GM12878 (cell line): ENCODE data around the gene ZACN. TPM values are rescaled to one million over a fixed set of nuclear protein-coding genes. Genes with fewer than 3 reads are reported as not detected.

Source experiments
- ATAC-seq: fragments of 200-7000 bp; cut with Tn5 transposase; 3 replicates; pipeline ENCODE4 v1.9.1; 2020; ENCODE audit warnings: mild to moderate bottlenecking, moderate library complexity
- BruUV-seq: library from RNA; stranded (reverse); fragments of 400-500 nt; replicated peaks from 2 replicates; lab custom pipeline; 2021; lab: Mats Ljungman, UMichigan
- CTCF ChIA-PET: fragments of 300-600 bp; sonication (Branson Sonifier 250); formaldehyde crosslinking; extraction: SDS; loops from one replicate; lab custom pipeline; 2021; ENCODE audit warnings: inconsistent platforms; lab: Yijun Ruan, JAX
- POLR2A ChIA-PET: fragments of 350-600 bp; formaldehyde crosslinking; extraction: SDS; loops from one replicate; lab custom pipeline; 2021; ENCODE audit warnings: inconsistent platforms; lab: Charles Lee
- RAD21 ChIA-PET: fragments of 300-600 bp; sonication (Branson Sonifier 250); formaldehyde crosslinking; loops from one replicate; lab custom pipeline; 2023; ENCODE audit warnings: antibody characterized with exemption; ENCODE audit not compliant: unreplicated experiment; lab: Charles Lee
- SMC1A ChIA-PET: fragments of 300-600 bp; sonication (Branson Sonifier 250); formaldehyde crosslinking; loops from one replicate; lab custom pipeline; 2023; ENCODE audit not compliant: unreplicated experiment, uncharacterized antibody; lab: Charles Lee
- DNase-seq: peaks from one replicate; pipeline ENCODE4 v3.0.0-alpha.2; 2011; ENCODE audit warnings: low read depth, low spot score
- FAIRE-seq: peaks from 3 replicates; lab custom pipeline; 2011; peaks lifted over from hg19 to GRCh38; lab: Jason Lieb, UNC
- H2AFZ ChIP-seq: 2 replicates; pipeline ENCODE4 v1.6.0; 2011; ENCODE audit warnings: low read depth, low read length, control low read depth; ENCODE audit not compliant: control insufficient read depth
- H3K27ac ChIP-seq: 2 replicates; pipeline ENCODE4 v1.5.1; 2011; ENCODE audit warnings: control low read depth; ENCODE audit not compliant: control insufficient read depth, insufficient read depth
- H3K27me3 ChIP-seq, 2 experiments: replicated peaks in 1 of 2; 2 replicates each; pipeline versions ENCODE4 v1.6.0 to v1.6.1; 2011; ENCODE audit warnings: low read length in 1 of 2; ENCODE audit not compliant: control insufficient read depth in 2 of 2, insufficient read depth in 2 of 2
- H3K36me3 ChIP-seq, 2 experiments: 2 replicates each; pipeline ENCODE4 v1.5.1; 2011; ENCODE audit warnings: low read length in 1 of 2; ENCODE audit not compliant: control insufficient read depth in 2 of 2, insufficient read depth in 2 of 2
- H3K4me1 ChIP-seq: 2 replicates; pipeline ENCODE4 v1.6.1; 2011; ENCODE audit warnings: mild to moderate bottlenecking, low read length, moderate library complexity, mixed read lengths; ENCODE audit not compliant: control insufficient read depth, insufficient read depth
- H3K4me2 ChIP-seq: 2 replicates; pipeline ENCODE4 v1.6.0; 2011; ENCODE audit warnings: control low read depth; ENCODE audit not compliant: control insufficient read depth, insufficient read depth
- H3K4me3 ChIP-seq: fragments of 200-600 bp; sonication (generic); 2 replicates; pipeline ENCODE4 v1.5.1; 2016
- H3K79me2 ChIP-seq: 2 replicates; pipeline ENCODE4 v1.6.0; 2011; ENCODE audit warnings: low read length; ENCODE audit not compliant: control insufficient read depth, insufficient read depth
- H3K9ac ChIP-seq: 2 replicates; pipeline ENCODE4 v1.8.0; 2011; ENCODE audit warnings: low read length, control low read depth, mixed read lengths; ENCODE audit not compliant: control insufficient read depth, insufficient read depth
- H3K9me3 ChIP-seq: replicated peaks from 3 replicates; pipeline ENCODE4 v1.5.1; 2011; ENCODE audit warnings: mild to moderate bottlenecking, low read length; ENCODE audit not compliant: control insufficient read depth, insufficient read depth
- H4K20me1 ChIP-seq: 2 replicates; pipeline ENCODE4 v1.6.0; 2011; ENCODE audit not compliant: control insufficient read depth, insufficient read depth
- CREM ChIP-seq: IDR thresholded peaks from 2 replicates; pipeline ENCODE4 v1.6.1; 2014; ENCODE audit warnings: antibody characterized with exemption, low read depth
- E2F8 ChIP-seq: fragments of 450-650 bp; IDR thresholded peaks from 2 replicates; pipeline ENCODE4 v1.6.1; 2018; ENCODE audit warnings: mild to moderate bottlenecking, low read depth, moderate library complexity; ENCODE audit not compliant: partially characterized antibody
- NFYA ChIP-seq: IDR thresholded peaks from 2 replicates; pipeline ENCODE4 v1.6.1; 2011; ENCODE audit warnings: low read depth, mild to moderate bottlenecking, low read length, improper control_type of control experiment, borderline replicate concordance
- NFYB ChIP-seq: IDR thresholded peaks from 2 replicates; pipeline ENCODE4 v1.6.1; 2011; ENCODE audit warnings: low read depth, mild to moderate bottlenecking, low read length, improper control_type of control experiment, moderate library complexity; ENCODE audit not compliant: insufficient read depth
- SPI1 ChIP-seq: IDR thresholded peaks from 2 replicates; pipeline ENCODE4 v1.6.1; 2011; ENCODE audit warnings: low read depth, mild to moderate bottlenecking, low read length, moderate library complexity, borderline replicate concordance; ENCODE audit not compliant: insufficient read depth
- WGBS: methylation state at CpG from one replicate; pipeline ENCODE4 v1.1.6; 2016; ENCODE audit warnings: low lambda C conversion rate; ENCODE audit not compliant: insufficient replicate concordance, insufficient coverage; ENCODE audit errors: missing lambda C conversion rate; 5-methylcytosine and 5-hydroxymethylcytosine counted together
- in situ Hi-C: fragments of 300-500 bp; cut with MboI; formaldehyde crosslinking; loops from 9 replicates; pipeline ENCODE4 v1.14.3; 2018; ENCODE audit warnings: mixed read lengths
- intact Hi-C: fragments of 100-400 bp; cut with micrococcal nuclease; formaldehyde crosslinking; loops from one replicate; pipeline ENCODE4 v1.14.2; 2022; ENCODE audit not compliant: unreplicated experiment
- microRNA-seq: library from miRNA; unstranded; fragments of <30 nt; microRNA quantifications from one replicate; pipeline ENCODE4, GENCODE V29; 2018
- polyA plus RNA-seq, 11 experiments: library from polyadenylated mRNA; depleted of rRNA in 4 of 11; unstranded in 6 of 11; stranded (reverse) in 5 of 11; fragments of >200 nt; fragmentation: Nextera tagmentation in 4 of 11; fragmentation: Illumina TruSeq in 1 of 11; extraction: Ambion mirVana in 4 of 11; extraction: Trizol in 1 of 11; gene quantifications; 1 replicate in 1 of 11; 2 replicates in 10 of 11; pipeline versions ENCODE4 v1.2.1 to v1.2.3, GENCODE V29; 2011 to 2016; ENCODE audit warnings: inconsistent platforms in 2 of 11, missing spikeins in 2 of 11, low read depth in 1 of 11
- small RNA-seq: library from RNA; depleted of rRNA; stranded (forward); fragments of <200 nt; gene quantifications from one replicate; pipeline ENCODE3, GENCODE V24; 2014
- total RNA-seq, 4 experiments: library from RNA; depleted of rRNA in 3 of 4; stranded (reverse); fragments of >200 nt in 3 of 4; fragmentation: Illumina TruSeq in 1 of 4; extraction: Trizol in 1 of 4; gene quantifications; 2 replicates each; pipeline versions ENCODE4 v1.2.1 to v1.2.3, GENCODE V29; 2013 to 2021
- TF ChIP-seq, protein P1 (sequence below): fragments of 450-650 bp; IDR thresholded peaks from 2 replicates; pipeline ENCODE4 v1.6.1; 2017; ENCODE audit warnings: borderline replicate concordance

ZACN gene
- total and polyA plus RNA-seq, 10 of the 15 experiments (the other 5 are each of a cell fraction or from before 2014, with no cell fraction given): 0.06 to 11.3 (median 0.47) TPM; not detected in 2

DNA sequence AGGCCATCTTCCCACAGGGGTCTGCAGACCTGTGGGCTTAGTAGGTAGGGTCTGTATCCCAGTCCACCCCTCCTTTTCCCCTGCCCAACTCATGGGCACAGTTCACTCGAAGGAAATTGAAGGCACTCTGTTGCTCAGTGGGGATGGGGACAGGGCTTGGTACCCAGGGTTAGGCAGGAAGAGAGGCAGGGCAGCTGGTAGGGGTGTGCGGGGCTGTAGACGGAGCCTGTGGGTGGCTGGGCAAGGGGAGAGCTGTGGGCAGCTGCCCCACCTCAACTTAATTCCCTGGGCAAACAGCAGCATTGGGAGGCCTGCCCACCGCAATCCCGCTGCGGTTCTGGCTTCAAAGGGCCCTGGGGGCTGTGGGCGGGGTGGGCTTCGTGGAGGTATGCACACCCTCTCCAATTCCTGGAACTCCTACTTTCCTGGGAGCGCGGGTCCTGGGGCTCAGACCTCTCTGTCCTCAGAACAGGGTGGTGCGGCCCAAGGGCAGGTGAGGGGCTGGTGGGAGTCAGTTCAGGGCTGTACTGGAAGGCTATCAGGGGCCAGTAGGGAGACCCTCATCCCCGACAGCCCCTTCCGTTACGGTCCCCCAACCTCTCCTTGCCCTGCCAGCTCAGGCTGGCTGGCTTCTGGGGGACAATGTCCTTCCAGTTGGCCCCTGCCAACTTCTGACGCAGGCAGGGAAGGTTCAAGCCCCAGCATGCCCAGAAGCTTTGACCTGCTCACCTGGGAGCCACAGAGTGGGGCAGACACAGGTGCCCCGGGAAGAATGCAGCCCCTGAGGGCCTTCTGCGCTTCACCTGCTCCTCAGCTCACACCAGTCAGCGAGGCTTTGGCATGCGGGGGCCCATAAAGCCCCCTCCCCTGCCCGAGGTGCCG, 53.0 kb downstream of the ZACN start:
- no peak overlapping the region for H3K9ac ChIP-seq
- ChIA-PET CTCF (interaction anchor here (1.1 to 3.0 kb wide), 2 partner anchors 148 to 172 kb away, joined by 3 to 12 read pairs; no protein-coding TSS in a partner anchor), RAD21 (interaction anchor here (1.8 to 3.4 kb wide), 2 partner anchors 147 to 148 kb away, joined by 5 to 15 read pairs; no protein-coding TSS in a partner anchor), SMC1A (no interaction called here), POLR2A (no interaction called here)
- no peak for ATAC-seq
- no peaks in the 10 kb centered on the region for H4K20me1 ChIP-seq
- no peak overlapping the region for H3K27ac ChIP-seq
- H3K79me2 ChIP-seq: no peaks in the 10 kb centered on the region
- FAIRE-seq: no peak
- 33% methylated on average over 14 of the region's 21 CpGs for WGBS
- no peak overlapping the region for H3K4me3 ChIP-seq
- TF ChIP-seq, protein P1, sequence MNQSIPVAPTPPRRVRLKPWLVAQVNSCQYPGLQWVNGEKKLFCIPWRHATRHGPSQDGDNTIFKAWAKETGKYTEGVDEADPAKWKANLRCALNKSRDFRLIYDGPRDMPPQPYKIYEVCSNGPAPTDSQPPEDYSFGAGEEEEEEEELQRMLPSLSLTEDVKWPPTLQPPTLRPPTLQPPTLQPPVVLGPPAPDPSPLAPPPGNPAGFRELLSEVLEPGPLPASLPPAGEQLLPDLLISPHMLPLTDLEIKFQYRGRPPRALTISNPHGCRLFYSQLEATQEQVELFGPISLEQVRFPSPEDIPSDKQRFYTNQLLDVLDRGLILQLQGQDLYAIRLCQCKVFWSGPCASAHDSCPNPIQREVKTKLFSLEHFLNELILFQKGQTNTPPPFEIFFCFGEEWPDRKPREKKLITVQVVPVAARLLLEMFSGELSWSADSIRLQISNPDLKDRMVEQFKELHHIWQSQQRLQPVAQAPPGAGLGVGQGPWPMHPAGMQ: no peak
- no peak for TF ChIP-seq NFYA
- TF ChIP-seq NFYB: no peak
- TF ChIP-seq CREM: no peak
- no peak for TF ChIP-seq E2F8
- no peak for TF ChIP-seq SPI1
- no peak overlapping the region for H2AFZ ChIP-seq
- no TSS peak for BruUV-seq
- H3K36me3 ChIP-seq: no peaks in the 10 kb centered on the region
- DNase-seq: no peak
- H3K4me1 ChIP-seq: peaks cover 5% of the 10 kb centered on the region
- in situ Hi-C loops (no loop called here), intact Hi-C loops (no loop called here)
- no peaks in the 10 kb centered on the region for H3K9me3 ChIP-seq
- H3K27me3 ChIP-seq: no peaks in the 10 kb centered on the region
- no peak overlapping the region for H3K4me2 ChIP-seq

Small RNA genes within 50 kb of the gene (microRNA-seq; reads per million reads assigned to microRNA genes)
- gene MIR6868: 2.3 reads per million, percentile 7 among the genes with 10 or more reads in this experiment

Small RNA genes within 50 kb of the gene (small RNA-seq; reads per million reads assigned to genes)
- gene MIR6868: 0.59 reads per million, percentile 14 among the genes with 10 or more reads in this experiment

Other genes starting within 250 kb of the ZACN start
Only the 7 nearest of the 17 such genes appear.
- gene TEN1, start 99.9 kb upstream of the ZACN start, total RNA-seq (2014; rRNA removed): 18.2 and 20.2 TPM in 2 replicates
- gene TEN1, start 99.9 kb upstream of the ZACN start, total RNA-seq (2014; rRNA removed; fragmentation: Illumina TruSeq; extraction: Trizol): 15.1 and 15.6 TPM in 2 replicates
- 19.1 and 20.8 TPM in 2 replicates for gene TEN1, start 99.9 kb upstream of the ZACN start, total RNA-seq (2021)
- gene TEN1, start 99.9 kb upstream of the ZACN start, polyA plus RNA-seq (2011; rRNA removed): 11.2 and 18.9 TPM in 2 replicates
- gene TEN1, start 99.9 kb upstream of the ZACN start, polyA plus RNA-seq (2014; fragmentation: Illumina TruSeq; extraction: Trizol): 1.3 and 9.8 TPM in 2 replicates
- 1 to 10 TPM; 1.1 to 5.4 TPM for gene TEN1, start 99.9 kb upstream of the ZACN start, polyA plus RNA-seq (2014; fragmentation: Nextera tagmentation; extraction: Ambion mirVana)
- 33.1 and 35.9 TPM in 2 replicates for gene TEN1, start 99.9 kb upstream of the ZACN start, polyA plus RNA-seq (2014; rRNA removed)
- gene TEN1, start 99.9 kb upstream of the ZACN start, polyA plus RNA-seq (2016; fragmentation: Nextera tagmentation; extraction: Ambion mirVana): 10 to 100 TPM; 16.6 to 23.0 TPM
- gene CDK3, start 78.3 kb upstream of the ZACN start, total RNA-seq (2014; rRNA removed): 1.1 and 1.6 TPM in 2 replicates
- gene CDK3, start 78.3 kb upstream of the ZACN start, total RNA-seq (2014; rRNA removed; fragmentation: Illumina TruSeq; extraction: Trizol): 3.5 and 4.0 TPM in 2 replicates
- 5.3 and 6.9 TPM in 2 replicates for gene CDK3, start 78.3 kb upstream of the ZACN start, total RNA-seq (2021)
- gene CDK3, start 78.3 kb upstream of the ZACN start, polyA plus RNA-seq (2011; rRNA removed): 4.1 and 7.0 TPM in 2 replicates
- 3.4 and 5.2 TPM in 2 replicates for gene CDK3, start 78.3 kb upstream of the ZACN start, polyA plus RNA-seq (2014; fragmentation: Illumina TruSeq; extraction: Trizol)
- gene CDK3, start 78.3 kb upstream of the ZACN start, polyA plus RNA-seq (2014; fragmentation: Nextera tagmentation; extraction: Ambion mirVana): 1 to 10 TPM; 1.3 to 1.6 TPM
- gene CDK3, start 78.3 kb upstream of the ZACN start, polyA plus RNA-seq (2014; rRNA removed): 7.1 and 7.9 TPM in 2 replicates
- 1 to 10 TPM; 3.5 to 4.5 TPM for gene CDK3, start 78.3 kb upstream of the ZACN start, polyA plus RNA-seq (2016; fragmentation: Nextera tagmentation; extraction: Ambion mirVana)
- gene EVPL, start 51.9 kb upstream of the ZACN start, total RNA-seq (2014; rRNA removed): not detected in 2 replicates
- not detected in 2 replicates for gene EVPL, start 51.9 kb upstream of the ZACN start, total RNA-seq (2014; rRNA removed; fragmentation: Illumina TruSeq; extraction: Trizol)
- gene EVPL, start 51.9 kb upstream of the ZACN start, total RNA-seq (2021): 0.03 TPM in 2 replicates
- not detected in 2 replicates for gene EVPL, start 51.9 kb upstream of the ZACN start, polyA plus RNA-seq (2011; rRNA removed)
- not detected in 2 replicates for gene EVPL, start 51.9 kb upstream of the ZACN start, polyA plus RNA-seq (2014; fragmentation: Illumina TruSeq; extraction: Trizol)
- not detected for gene EVPL, start 51.9 kb upstream of the ZACN start, polyA plus RNA-seq (2014; fragmentation: Nextera tagmentation; extraction: Ambion mirVana)
- gene EVPL, start 51.9 kb upstream of the ZACN start, polyA plus RNA-seq (2014; rRNA removed): 0.01 TPM in 1 of 2 replicates, not detected in the other
- gene EVPL, start 51.9 kb upstream of the ZACN start, polyA plus RNA-seq (2016; fragmentation: Nextera tagmentation; extraction: Ambion mirVana): not detected
- gene SRP68, start 6.7 kb upstream of the ZACN start, total RNA-seq (2014; rRNA removed): 27.5 and 30.2 TPM in 2 replicates
- 24.7 and 26.6 TPM in 2 replicates for gene SRP68, start 6.7 kb upstream of the ZACN start, total RNA-seq (2014; rRNA removed; fragmentation: Illumina TruSeq; extraction: Trizol)
- 66.7 and 68.5 TPM in 2 replicates for gene SRP68, start 6.7 kb upstream of the ZACN start, total RNA-seq (2021)
- 68.5 and 84.8 TPM in 2 replicates for gene SRP68, start 6.7 kb upstream of the ZACN start, polyA plus RNA-seq (2011; rRNA removed)
- gene SRP68, start 6.7 kb upstream of the ZACN start, polyA plus RNA-seq (2014; fragmentation: Illumina TruSeq; extraction: Trizol): 73.5 and 74.9 TPM in 2 replicates
- 10 to 100 TPM; 29.5 to 41.9 TPM for gene SRP68, start 6.7 kb upstream of the ZACN start, polyA plus RNA-seq (2014; fragmentation: Nextera tagmentation; extraction: Ambion mirVana)
- 56.9 and 58.6 TPM in 2 replicates for gene SRP68, start 6.7 kb upstream of the ZACN start, polyA plus RNA-seq (2014; rRNA removed)
- gene SRP68, start 6.7 kb upstream of the ZACN start, polyA plus RNA-seq (2016; fragmentation: Nextera tagmentation; extraction: Ambion mirVana): 10 to 100 TPM; 87.0 to 89.7 TPM
- gene GALR2, start 4.4 kb upstream of the ZACN start, total RNA-seq (2014; rRNA removed): 0.06 and 0.16 TPM in 2 replicates
- not detected in 2 replicates for gene GALR2, start 4.4 kb upstream of the ZACN start, total RNA-seq (2014; rRNA removed; fragmentation: Illumina TruSeq; extraction: Trizol)
- 0.24 TPM in 1 of 2 replicates, not detected in the other for gene GALR2, start 4.4 kb upstream of the ZACN start, total RNA-seq (2021)
- gene GALR2, start 4.4 kb upstream of the ZACN start, polyA plus RNA-seq (2011; rRNA removed): 0.22 TPM in 1 of 2 replicates, not detected in the other
- not detected in 2 replicates for gene GALR2, start 4.4 kb upstream of the ZACN start, polyA plus RNA-seq (2014; fragmentation: Illumina TruSeq; extraction: Trizol)
- not detected for gene GALR2, start 4.4 kb upstream of the ZACN start, polyA plus RNA-seq (2014; fragmentation: Nextera tagmentation; extraction: Ambion mirVana)
- 0.20 and 0.42 TPM in 2 replicates for gene GALR2, start 4.4 kb upstream of the ZACN start, polyA plus RNA-seq (2014; rRNA removed)
- gene GALR2, start 4.4 kb upstream of the ZACN start, polyA plus RNA-seq (2016; fragmentation: Nextera tagmentation; extraction: Ambion mirVana): 1 to 10 TPM in 1 of 2 experiments, under 1 TPM in 1; 0.63 to 1.2 TPM
- gene EXOC7, start 24.6 kb downstream of the ZACN start, total RNA-seq (2014; rRNA removed): 45.0 and 47.8 TPM in 2 replicates
- 32.3 and 36.3 TPM in 2 replicates for gene EXOC7, start 24.6 kb downstream of the ZACN start, total RNA-seq (2014; rRNA removed; fragmentation: Illumina TruSeq; extraction: Trizol)
- 64.9 and 71.3 TPM in 2 replicates for gene EXOC7, start 24.6 kb downstream of the ZACN start, total RNA-seq (2021)
- gene EXOC7, start 24.6 kb downstream of the ZACN start, polyA plus RNA-seq (2011; rRNA removed): 46.4 and 59.8 TPM in 2 replicates
- gene EXOC7, start 24.6 kb downstream of the ZACN start, polyA plus RNA-seq (2014; fragmentation: Illumina TruSeq; extraction: Trizol): 17.2 and 35.5 TPM in 2 replicates
- 10 to 100 TPM; 18.8 to 25.5 TPM for gene EXOC7, start 24.6 kb downstream of the ZACN start, polyA plus RNA-seq (2014; fragmentation: Nextera tagmentation; extraction: Ambion mirVana)
- 51.0 and 52.7 TPM in 2 replicates for gene EXOC7, start 24.6 kb downstream of the ZACN start, polyA plus RNA-seq (2014; rRNA removed)
- gene EXOC7, start 24.6 kb downstream of the ZACN start, polyA plus RNA-seq (2016; fragmentation: Nextera tagmentation; extraction: Ambion mirVana): 10 to 100 TPM; 48.6 to 59.0 TPM
- gene FOXJ1, start 62.1 kb downstream of the ZACN start, total RNA-seq (2014; rRNA removed): not detected in 2 replicates
- gene FOXJ1, start 62.1 kb downstream of the ZACN start, total RNA-seq (2014; rRNA removed; fragmentation: Illumina TruSeq; extraction: Trizol): not detected in 2 replicates
- gene FOXJ1, start 62.1 kb downstream of the ZACN start, total RNA-seq (2021): not detected in 2 replicates
- gene FOXJ1, start 62.1 kb downstream of the ZACN start, polyA plus RNA-seq (2011; rRNA removed): not detected in 2 replicates
- gene FOXJ1, start 62.1 kb downstream of the ZACN start, polyA plus RNA-seq (2014; fragmentation: Illumina TruSeq; extraction: Trizol): not detected in 2 replicates
- not detected for gene FOXJ1, start 62.1 kb downstream of the ZACN start, polyA plus RNA-seq (2014; fragmentation: Nextera tagmentation; extraction: Ambion mirVana)
- gene FOXJ1, start 62.1 kb downstream of the ZACN start, polyA plus RNA-seq (2014; rRNA removed): not detected in 2 replicates
- gene FOXJ1, start 62.1 kb downstream of the ZACN start, polyA plus RNA-seq (2016; fragmentation: Nextera tagmentation; extraction: Ambion mirVana): not detected